Measurements from ENCODE around the gene FHOD1. TPM values are rescaled to one million over a fixed set of nuclear protein-coding genes. Genes with fewer than 3 reads are reported as not detected.

Gene FHOD1
- total and polyA plus RNA-seq, 2 of the 4 experiments (the other 2 are of a cell fraction), result 13.8 to 64.0 TPM

GRCh38 chr16:67241008-67241900 lies 6.0 kb downstream of the FHOD1 start:
- Histone ChIP-seq H2AFZ (replicated peaks; ENCODE audit: low read length, poor library complexity) (peak overlapping the region; percentile 78), H3K36me3 (ENCODE audit: control insufficient read depth, insufficient read depth, low read length) (peaks cover 28% of the 10 kb centered on the region), H3K9me1 (ENCODE audit: insufficient read depth, low read length) (peaks cover 42% of the 10 kb centered on the region), H3K79me1 (ENCODE audit: low read depth in 1 of 2, low read length in 2 of 2) (peaks cover 34 to 81% of the 10 kb centered on the region in 2 experiments; a peak in 3 of 4 replicates), H3K4me2 (ENCODE audit: low read depth, low read length) (peak overlapping the region; percentile 2; the same call in 1 of the 2 replicates), H4K8ac (ENCODE audit: low read depth in 2 of 2, low read length in 2 of 2) (peak overlapping the region; percentile 44 to 94), H3K4ac (ENCODE audit: low read depth, low read length) (peak overlapping the region; percentile 98), H3K4me3 (ENCODE audit: insufficient read depth, low read depth, low read length) (no peak overlapping the region), H2AK9ac (replicated peaks; ENCODE audit: low read depth, low read length, poor library complexity) (peak overlapping the region; percentile 80), H3K18ac (ENCODE audit: low read depth, low read length) (peak overlapping the region; percentile 86), H3K56ac (ENCODE audit: extremely low read depth, insufficient read depth, low read length) (peak overlapping the region; percentile 89), H3K14ac (replicated peaks; ENCODE audit: low read depth, low read length) (peak overlapping the region; percentile 95), H3K9me3 (ENCODE audit: control insufficient read depth, insufficient read depth, low read length) (no peaks in the 10 kb centered on the region), H3K23ac (ENCODE audit: low read depth, low read length) (peak overlapping the region; percentile 98), H4K91ac (ENCODE audit: insufficient read depth, low read depth, low read length) (peak overlapping the region; percentile 95), H3K27ac (ENCODE audit: insufficient read depth, low read length) (peak overlapping the region; percentile 80), H4K20me1 (ENCODE audit: insufficient read depth, low read length) (no peaks in the 10 kb centered on the region; the same call in 1 of the 2 replicates), H2BK120ac (ENCODE audit: low read depth, low read length) (peak overlapping the region; percentile 98), H3K27me3 (ENCODE audit: control insufficient read depth, insufficient read depth, low read length) (no peaks in the 10 kb centered on the region), H3K4me1 (ENCODE audit: control insufficient read depth, insufficient read depth, low read length) (peaks cover 44% of the 10 kb centered on the region), H3K9ac (ENCODE audit: low read depth, low read length) (peak overlapping the region; percentile 62), H2BK5ac (ENCODE audit: low read depth, low read length, poor library complexity, severe bottlenecking) (peak overlapping the region; percentile 93), H2BK15ac (ENCODE audit: low read depth, low read length) (peak overlapping the region; percentile 97), H2BK20ac (ENCODE audit: low read depth, low read length) (peak overlapping the region; percentile 91), H2AK5ac (ENCODE audit: low read depth, low read length) (peak overlapping the region; percentile 99), H4K5ac (ENCODE audit: low read depth, low read length) (peak overlapping the region; percentile 77)
- dilution Hi-C loops (cut with HindIII; ENCODE audit: low sequenced_read_pairs, unreplicated experiment), result no loop called here
- WGBS, 2 experiments (ENCODE audit: extremely low coverage in 2 of 2, insufficient read length in 1 of 2), result 0% methylated on average over 1 of the region's 10 CpGs; no CpG with 5 or more reads in 1 of the 2 experiments
- in situ Hi-C loops (cut with MboI; ENCODE audit: low sequenced_read_pairs), result no loop called here
- BruUV-seq (replicated peaks), result no TSS peak
- ChIA-PET CTCF (no interaction called here), POLR2A (ENCODE audit: unreplicated experiment) (interaction anchor here (0.6 to 0.7 kb wide), 3 partner anchors 15 to 83 kb away, joined by 3 to 7 read pairs (median 5); partner anchors contain the start of gene TMEM208)
- peak; percentile 59 for ATAC-seq (ENCODE audit: low read depth)
- DNase-seq, result peak; percentile 92
- intact Hi-C loops (cut with micrococcal nuclease), result no loop called here
- peak; percentile 77 for TF ChIP-seq MAZ (IDR thresholded peaks at IDR 0.05; ENCODE audit: borderline replicate concordance, low read depth, low read length)
- TF ChIP-seq RAD21 (IDR thresholded peaks at IDR 0.05; ENCODE audit: low read length), result no peak
- TF ChIP-seq BHLHE40 (IDR thresholded peaks at IDR 0.05; ENCODE audit: low read depth, low read length), result peak; percentile 53; the same call in 1 of the 2 replicates
- peak; percentile 52; the same call in 1 of the 2 replicates for TF ChIP-seq POLR2A (IDR thresholded peaks at IDR 0.05; ENCODE audit: low read depth, low read length)
- peak; percentile 57 for TF ChIP-seq MAFK (IDR thresholded peaks at IDR 0.05; ENCODE audit: low read depth, low read length)
- TF ChIP-seq SMC3 (IDR thresholded peaks at IDR 0.05; ENCODE audit: low read depth, low read length), result peak; percentile 1; the same call in 1 of the 2 replicates
- no peak for TF ChIP-seq CEBPB (IDR thresholded peaks at IDR 0.05; ENCODE audit: low read depth, low read length)
- TF ChIP-seq NFE2L2 (IDR thresholded peaks at IDR 0.05; ENCODE audit: low read depth, low read length), result peak; percentile 91
- no peak for TF ChIP-seq RFX5 (IDR thresholded peaks at IDR 0.05; ENCODE audit: low read depth, low read length)
- TF ChIP-seq RCOR1 (IDR thresholded peaks at IDR 0.05; ENCODE audit: insufficient replicate concordance, low read length), result peak; percentile 44
- TF ChIP-seq FOS (IDR thresholded peaks at IDR 0.05; ENCODE audit: low read depth, low read length), result peak; percentile 84
